Esophagus muscularis mucosa (tissue), 4 donors: ENCODE measurements around the gene DNAH6. TPM values are rescaled to one million over a fixed set of nuclear protein-coding genes. Genes with fewer than 3 reads are reported as not detected.

Experiments used
- DNase-seq: peaks from one replicate; pipeline ENCODE4 v3.0.0-alpha.2; 2017; ENCODE audit errors: extremely low spot score
- H3K27ac ChIP-seq, 4 donors: fragments of 200-600 bp; sonication (generic); replicated peaks in 1 of 4; 1 replicate in 3 of 4; 2 replicates in 1 of 4; pipeline ENCODE4 v1.5.1; 2016 to 2019; ENCODE audit warnings: mild to moderate bottlenecking in 1 of 4
- H3K27me3 ChIP-seq, 4 donors: fragments of 200-600 bp; sonication (generic); one replicate each; pipeline versions ENCODE4 v1.5.1 to v1.6.0; 2016 to 2019
- H3K36me3 ChIP-seq, 4 donors: fragments of 200-600 bp; sonication (generic); one replicate each; pipeline ENCODE4 v1.5.1; 2016 to 2019
- H3K4me1 ChIP-seq, 4 donors: fragments of 200-600 bp; sonication (generic); one replicate each; pipeline ENCODE4 v1.5.1; 2016 to 2019
- H3K4me3 ChIP-seq, 4 donors: fragments of 200-600 bp; sonication (generic); 1 replicate in 2 of 4; 2 replicates in 2 of 4; pipeline ENCODE4 v1.5.1; 2016 to 2019; ENCODE audit warnings: mild to moderate bottlenecking in 4 of 4, moderate library complexity in 1 of 4
- H3K9me3 ChIP-seq, 4 donors: fragments of 200-600 bp; sonication (generic); 1 replicate in 3 of 4; 2 replicates in 1 of 4; pipeline ENCODE4 v1.5.1; 2016 to 2019
- CTCF ChIP-seq, 3 experiments: fragments of 200-600 bp in 2 of 3; fragments of 450-650 bp in 1 of 3; sonication (generic) in 2 of 3; IDR thresholded peaks; one replicate each; pipeline ENCODE4 v1.5.1; 2017 to 2019; ENCODE audit warnings: antibody characterized with exemption in 3 of 3, mild to moderate bottlenecking in 2 of 3, moderate library complexity in 1 of 3
- EP300 ChIP-seq: sonication (generic); formaldehyde crosslinking; IDR thresholded peaks from one replicate; pipeline ENCODE4 v1.6.1; 2017; ENCODE audit warnings: antibody characterized with exemption
- POLR2A ChIP-seq: fragments of 450-650 bp; IDR thresholded peaks from one replicate; pipeline ENCODE4 v1.6.1; 2017; ENCODE audit warnings: antibody characterized with exemption, moderate library complexity, mild to moderate bottlenecking, low read depth
- POLR2AphosphoS5 ChIP-seq, 2 donors: sonication (generic); formaldehyde crosslinking; IDR thresholded peaks; one replicate each; pipeline ENCODE4 v1.6.1; 2017; ENCODE audit warnings: antibody characterized with exemption in 2 of 2
- WGBS: methylation state at CpG from one replicate; pipeline ENCODE4 v1.1.5; 2018; 5-methylcytosine and 5-hydroxymethylcytosine counted together
- intact Hi-C: fragments of 100-400 bp; cut with DNase I; formaldehyde crosslinking; loops from one replicate; pipeline ENCODE4 v1.15.1; 2023
- total RNA-seq, 4 donors: library from RNA; depleted of rRNA; stranded (reverse); fragments of >200 nt; gene quantifications; one replicate each; pipeline versions ENCODE4 v1.1.0 to v1.2.1, GENCODE V29; 2016

The DNAH6 gene
- total RNA-seq, 4 donors from 2014 or later = 0.11 to 0.42 (median 0.23) TPM

GRCh38 chr2:84805250-84805958 lies 289.1 kb downstream of the DNAH6 start:
- Histone ChIP-seq H3K36me3 (no peaks in the 10 kb centered on the region), H3K27ac (no peak overlapping the region), H3K9me3 (no peaks in the 10 kb centered on the region), H3K27me3 (no peaks in the 10 kb centered on the region), H3K4me1 (no peaks in the 10 kb centered on the region), H3K4me3 (no peak overlapping the region)
- no peak for DNase-seq
- WGBS = 57% methylated on average over 1 of the region's 1 CpG
- intact Hi-C loops = no loop called here
- no peak for TF ChIP-seq POLR2A
- TF ChIP-seq EP300 = no peak
- no peak for TF ChIP-seq POLR2AphosphoS5 (IDR thresholded peaks at IDR 0.05)
- TF ChIP-seq CTCF (IDR thresholded peaks at IDR 0.05) = no peak

- no peaks in the 10 kb centered on the region for H3K27me3 ChIP-seq
- no peak for DNase-seq
- no peaks in the 10 kb centered on the region for H3K36me3 ChIP-seq
- no peaks in the 10 kb centered on the region for H3K9me3 ChIP-seq
- WGBS = 32% methylated on average over 4 of the region's 4 CpGs
- no peaks in the 10 kb centered on the region for H3K4me1 ChIP-seq
- TF ChIP-seq EP300 = no peak
- TF ChIP-seq CTCF (IDR thresholded peaks at IDR 0.05) = no peak
- no peak for TF ChIP-seq POLR2AphosphoS5 (IDR thresholded peaks at IDR 0.05)
- TF ChIP-seq POLR2A = no peak
- intact Hi-C loops = no loop called here
- H3K4me3 ChIP-seq = no peak overlapping the region
- H3K27ac ChIP-seq = no peak overlapping the region
Measured at GRCh38 chr2:84807063-84807485, 290.8 kb downstream of the DNAH6 start.

GRCh38 chr2:84808279-84808678 lies 292.0 kb downstream of the DNAH6 start:
- Histone ChIP-seq H3K27ac (no peak overlapping the region), H3K4me1 (no peaks in the 10 kb centered on the region), H3K27me3 (no peaks in the 10 kb centered on the region), H3K36me3 (no peaks in the 10 kb centered on the region), H3K4me3 (no peak overlapping the region), H3K9me3 (no peaks in the 10 kb centered on the region)
- DNase-seq = no peak
- no peak for TF ChIP-seq POLR2AphosphoS5 (IDR thresholded peaks at IDR 0.05)
- no peak for TF ChIP-seq POLR2A
- no peak for TF ChIP-seq CTCF (IDR thresholded peaks at IDR 0.05)
- no peak for TF ChIP-seq EP300
- intact Hi-C loops = no loop called here
- 78% methylated on average over 4 of the region's 4 CpGs for WGBS

GRCh38 chr2:84811839-84812431 lies 295.6 kb downstream of the DNAH6 start:
- Histone ChIP-seq H3K27ac (no peak overlapping the region), H3K9me3 (no peaks in the 10 kb centered on the region), H3K4me1 (no peaks in the 10 kb centered on the region), H3K36me3 (no peaks in the 10 kb centered on the region), H3K27me3 (no peaks in the 10 kb centered on the region), H3K4me3 (no peak overlapping the region)
- DNase-seq = no peak
- intact Hi-C loops = no loop called here
- 99% methylated on average over 6 of the region's 6 CpGs for WGBS
- TF ChIP-seq EP300 (no peak), POLR2A (no peak), POLR2AphosphoS5 (IDR thresholded peaks at IDR 0.05) (no peak), CTCF (IDR thresholded peaks at IDR 0.05) (no peak)
